Renal pelvis (tissue), 3 donors: ENCODE results near the gene TPCN2. TPM values are rescaled to one million over a fixed set of nuclear protein-coding genes. Genes with fewer than 3 reads are reported as not detected.

ENCODE experiments used
- polyA plus RNA-seq, 3 donors: library from polyadenylated mRNA; unstranded; fragments of 120-200 nt; gene quantifications; one replicate each; pipeline ENCODE4 v1.2.1, GENCODE V29; 2013; ENCODE audit not compliant: insufficient read length in 3 of 3

Gene TPCN2
- polyA plus RNA-seq, 3 donors = 14.7 to 23.0 (median 18.7) TPM

Other genes starting within 250 kb of the TPCN2 start
- gene CPT1A, start 207.0 kb upstream of the TPCN2 start, polyA plus RNA-seq = 10 to 100 TPM; 30.8 to 35.6 (median 35.4) TPM
- gene MRPL21, start 145.1 kb upstream of the TPCN2 start, polyA plus RNA-seq = 10 to 100 TPM; 76.6 to 86.9 (median 85.9) TPM
- gene IGHMBP2, start 145.0 kb upstream of the TPCN2 start, polyA plus RNA-seq = 10 to 100 TPM; 14.6 to 22.5 (median 18.6) TPM
- gene MRGPRD, start 67.9 kb upstream of the TPCN2 start, polyA plus RNA-seq = not detected
- gene MRGPRF, start 35.7 kb upstream of the TPCN2 start, polyA plus RNA-seq = 10 to 100 TPM; 26.5 to 28.6 (median 28.3) TPM
- gene SMIM38, start 107.0 kb downstream of the TPCN2 start, polyA plus RNA-seq = 1 to 10 TPM in 1 of 3 donors, under 1 TPM in 2; 0.53 to 2.0 (median 0.86) TPM
- gene MYEOV, start 245.2 kb downstream of the TPCN2 start, polyA plus RNA-seq = 1 to 10 TPM; 3.9 to 7.7 (median 5.0) TPM